Fibroblast of skin of left quadriceps (primary cell): ENCODE data around the gene TCERG1L.
"Not testable (repeated sequence)": the region's sequence is repeated elsewhere in the genome, so short reads cannot be mapped to it uniquely, and the experiment has no call there.

ENCODE experiments used
- DNase-seq, 2 experiments: peaks; one replicate each; pipeline ENCODE4 v3.0.0-alpha.2; 2013; ENCODE audit warnings: low read depth in 2 of 2

TCERG1L gene, protein sequence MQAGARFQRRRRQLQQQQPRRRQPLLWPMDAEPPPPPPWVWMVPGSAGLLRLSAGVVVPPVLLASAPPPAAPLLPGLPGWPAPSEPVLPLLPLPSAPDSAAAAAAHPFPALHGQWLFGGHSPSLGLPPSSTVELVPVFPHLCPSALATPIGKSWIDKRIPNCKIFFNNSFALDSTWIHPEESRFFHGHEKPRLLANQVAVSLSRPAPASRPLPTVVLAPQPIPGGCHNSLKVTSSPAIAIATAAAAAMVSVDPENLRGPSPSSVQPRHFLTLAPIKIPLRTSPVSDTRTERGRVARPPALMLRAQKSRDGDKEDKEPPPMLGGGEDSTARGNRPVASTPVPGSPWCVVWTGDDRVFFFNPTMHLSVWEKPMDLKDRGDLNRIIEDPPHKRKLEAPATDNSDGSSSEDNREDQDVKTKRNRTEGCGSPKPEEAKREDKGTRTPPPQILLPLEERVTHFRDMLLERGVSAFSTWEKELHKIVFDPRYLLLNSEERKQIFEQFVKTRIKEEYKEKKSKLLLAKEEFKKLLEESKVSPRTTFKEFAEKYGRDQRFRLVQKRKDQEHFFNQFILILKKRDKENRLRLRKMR

DNA sequence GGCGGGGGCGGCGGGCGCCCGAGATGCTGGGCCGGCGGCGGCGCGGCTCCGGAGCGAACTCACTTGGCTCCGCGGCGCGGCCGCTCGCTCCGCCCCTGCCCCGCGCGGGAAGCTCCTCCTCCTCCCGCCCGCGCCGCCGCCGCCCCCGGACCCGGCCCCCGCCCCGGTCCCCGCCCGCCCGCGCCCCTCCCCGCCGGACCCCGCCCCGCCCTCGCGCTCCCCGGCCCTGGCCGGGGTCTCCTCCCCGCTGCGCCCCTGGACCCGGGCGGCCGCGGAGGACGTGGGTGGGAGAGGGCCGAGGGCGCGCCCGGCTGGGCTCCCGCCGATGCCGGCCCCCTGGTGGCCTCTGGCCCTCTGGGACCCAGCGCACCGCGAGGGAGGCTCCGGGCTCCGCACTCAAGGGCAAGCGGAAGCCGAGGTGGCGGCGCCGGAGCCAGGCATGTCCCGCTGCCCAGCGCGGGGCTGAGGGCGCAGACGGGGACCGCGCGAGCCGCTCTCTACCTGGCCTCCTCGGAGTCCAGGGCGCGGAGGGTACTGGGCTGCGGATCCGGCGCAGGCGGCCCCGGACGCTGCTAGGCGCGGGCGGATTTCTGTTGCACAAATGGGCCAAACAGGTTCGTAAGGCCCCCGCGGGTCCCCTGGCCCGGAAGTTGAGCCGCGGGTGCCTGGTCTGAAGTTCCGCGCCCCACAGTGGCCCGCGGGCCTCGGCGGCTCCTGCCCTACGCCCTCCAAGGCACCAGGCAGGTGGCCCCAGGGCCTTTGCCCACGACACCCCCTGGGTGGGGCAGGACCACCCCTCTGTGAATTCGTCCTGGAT, at the start of gene TCERG1L:
Gene TCERG1L, minus strand, starts transcription at position 61 of the 817 bp plus-strand sequence. CDS start 86 bp downstream, outside the sequence.
- DNase-seq: no peak

DNA sequence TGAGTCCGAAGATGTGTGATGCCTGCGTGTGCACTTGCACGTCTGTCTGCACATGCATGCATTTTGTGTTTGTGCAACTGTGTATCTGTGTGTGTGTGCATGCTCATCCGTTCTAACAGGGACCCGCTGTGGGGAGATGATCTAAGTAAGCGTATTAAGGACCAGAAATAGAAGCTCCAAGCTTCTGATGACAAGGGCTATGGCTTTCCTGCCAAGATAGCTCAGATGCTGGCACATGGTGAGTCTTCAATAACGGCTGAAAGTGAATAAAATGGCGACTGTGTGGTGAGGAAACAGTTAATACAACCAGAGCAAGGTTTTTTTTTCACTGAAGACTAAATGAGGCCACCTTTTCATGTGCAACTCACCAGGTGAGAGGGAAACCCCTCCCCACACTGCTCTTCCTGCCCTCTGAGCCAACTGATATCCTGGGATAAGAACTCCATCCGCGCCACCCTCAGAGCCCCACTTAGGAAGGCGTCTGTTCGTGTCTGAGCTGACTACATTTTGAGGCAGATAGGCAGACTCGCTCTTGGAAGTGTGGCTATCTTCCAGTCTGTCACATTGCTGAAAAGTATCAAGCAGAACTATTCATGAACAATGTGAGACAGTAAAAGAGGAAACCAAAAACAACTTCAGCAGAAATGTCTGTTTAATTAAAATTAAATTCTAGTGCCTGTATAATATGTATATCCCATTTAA, 47.4 kb upstream of the TCERG1L start:
- no peak for DNase-seq

DNA sequence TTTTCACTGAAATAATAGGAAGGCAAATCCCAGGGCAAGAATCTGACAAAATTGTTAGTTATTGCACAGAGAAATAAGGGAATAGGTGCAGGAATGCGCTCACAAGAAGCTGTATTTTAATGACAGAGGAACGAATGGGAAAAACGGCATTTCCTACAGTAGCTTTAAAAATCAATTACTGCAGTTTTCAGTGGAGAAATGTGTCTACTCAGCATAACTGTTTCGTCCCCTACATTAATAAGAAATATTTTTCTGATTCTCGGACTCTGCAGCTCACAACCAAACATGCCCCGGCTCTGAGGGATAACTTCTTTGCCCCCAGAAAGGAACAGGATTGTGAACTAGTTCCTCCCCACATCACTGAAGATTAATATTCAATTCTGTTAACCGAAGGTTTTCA, 44.9 kb upstream of the TCERG1L start:
- DNase-seq: no peak

DNA sequence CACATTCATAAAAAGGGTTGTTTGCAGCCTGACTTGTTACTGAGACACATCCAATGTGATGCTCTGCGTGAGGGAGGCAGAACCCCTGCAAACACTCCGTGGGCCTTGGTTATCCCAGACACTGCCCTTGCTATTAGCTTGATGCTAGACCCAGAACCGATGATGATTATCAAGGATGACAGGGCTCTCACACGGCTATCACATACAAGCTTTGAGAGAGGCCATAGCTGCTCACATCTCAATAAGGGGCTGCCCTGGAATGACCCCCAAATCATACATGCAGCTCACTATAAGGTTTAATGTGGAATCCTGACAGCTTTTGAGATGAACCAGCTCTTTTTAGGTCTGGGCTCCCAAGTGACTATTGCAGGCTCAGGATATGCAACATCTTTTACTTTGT, 44.4 kb upstream of the TCERG1L start:
- no peak for DNase-seq

DNA sequence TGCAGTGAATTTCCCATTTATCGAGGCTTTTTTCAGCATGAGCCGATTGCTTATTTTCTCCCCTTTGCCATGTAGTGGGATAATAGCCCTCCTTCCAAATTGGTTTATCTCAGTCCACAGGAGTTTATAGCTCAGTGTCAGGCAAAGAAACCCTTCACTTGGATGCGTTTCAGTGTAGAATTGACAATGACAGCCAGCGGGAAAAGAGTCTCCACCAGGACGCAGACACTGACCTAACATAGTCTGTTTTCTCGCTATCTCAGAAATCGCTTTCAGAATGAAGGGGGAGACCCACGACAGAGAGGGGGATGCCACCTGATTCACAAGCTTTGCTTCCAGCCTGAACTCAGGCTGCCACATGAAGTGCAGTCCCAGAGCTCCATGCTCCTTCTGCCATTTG, 43.5 kb upstream of the TCERG1L start:
- DNase-seq: no peak

DNA sequence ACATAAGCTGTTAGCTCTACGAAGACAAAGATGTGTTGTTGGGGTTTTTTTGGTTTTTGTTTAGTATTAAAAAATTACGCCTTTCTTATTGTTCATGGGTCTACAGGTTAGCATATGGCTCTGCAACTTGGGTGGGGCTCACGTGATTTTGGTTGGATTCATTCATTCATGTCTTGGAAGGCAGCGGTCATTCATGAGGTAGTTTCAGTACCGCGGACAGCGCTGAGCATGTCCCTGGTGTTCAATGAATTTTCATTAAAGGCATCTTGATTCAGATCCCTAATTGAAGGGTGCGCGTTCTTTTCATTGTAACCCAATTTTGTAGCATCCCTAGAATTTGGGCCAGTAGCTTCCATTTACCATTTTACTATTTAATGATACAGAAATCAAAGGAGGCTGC, 42.9 kb upstream of the TCERG1L start:
- no peak for DNase-seq

DNA sequence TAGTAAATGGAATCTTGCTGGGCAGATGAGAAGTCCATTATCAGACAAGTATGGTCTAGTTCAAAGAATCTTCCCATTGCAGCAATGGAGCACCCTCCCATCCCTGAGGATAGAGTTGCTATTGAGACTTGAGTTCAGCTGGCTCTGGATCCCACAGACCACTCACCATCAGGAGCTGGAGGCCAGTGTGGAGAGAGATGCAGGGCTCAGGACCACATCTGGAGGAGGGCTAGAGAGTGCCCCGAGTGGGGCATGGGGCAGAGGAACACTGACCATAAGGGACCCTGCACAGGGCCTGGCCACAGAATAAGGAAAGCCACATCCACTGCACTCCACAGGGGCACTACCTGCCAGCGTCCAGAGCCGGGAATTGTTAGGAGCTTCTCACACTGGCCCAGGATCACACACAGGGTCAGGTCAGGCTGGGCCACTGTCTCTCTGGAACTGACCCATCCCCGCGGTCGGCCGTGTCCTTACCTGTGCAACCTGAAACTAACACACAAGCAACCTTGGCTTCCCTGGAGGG, 41.3 kb upstream of the TCERG1L start:
- DNase-seq: no peak

DNA sequence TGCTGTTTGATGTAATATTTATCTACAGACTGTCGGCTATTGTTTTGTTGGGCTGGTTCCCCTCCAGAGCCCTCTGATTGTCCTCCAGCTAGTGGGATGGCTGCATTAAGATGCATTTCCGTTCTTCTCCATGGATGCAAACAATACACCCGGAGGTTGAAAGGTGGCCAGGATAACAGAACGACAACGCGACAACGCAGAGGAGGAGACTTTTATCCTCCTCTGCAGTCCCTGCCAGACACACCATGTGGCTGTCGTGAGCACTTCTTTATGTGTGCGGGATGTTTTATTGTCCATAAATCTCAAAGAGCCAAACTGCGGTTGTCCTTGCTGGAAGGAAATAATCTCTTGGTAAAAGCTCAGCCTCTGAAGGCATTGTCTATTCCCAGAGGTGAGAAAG, 39.1 kb upstream of the TCERG1L start:
- DNase-seq: no peak

DNA sequence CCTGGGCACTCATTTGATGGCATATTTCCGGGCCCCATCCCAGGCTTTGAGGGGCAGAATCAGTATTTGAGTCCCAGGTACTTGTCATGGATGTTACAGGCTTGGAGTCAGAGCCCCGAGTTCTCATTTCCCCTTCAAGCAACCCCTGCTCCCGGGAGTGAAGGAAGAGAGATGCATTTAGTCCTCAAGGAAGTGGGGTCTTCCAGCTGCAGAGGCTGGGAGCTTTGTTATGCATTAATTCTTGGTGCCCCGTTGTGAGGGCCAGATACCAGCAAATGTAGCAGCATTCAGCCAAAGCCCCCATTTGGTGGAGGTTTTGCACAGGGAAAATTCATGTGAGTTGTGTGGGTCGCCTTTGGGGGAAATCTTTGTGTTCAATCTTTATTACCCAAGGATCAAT, 38.7 kb upstream of the TCERG1L start:
- no peak for DNase-seq

DNA sequence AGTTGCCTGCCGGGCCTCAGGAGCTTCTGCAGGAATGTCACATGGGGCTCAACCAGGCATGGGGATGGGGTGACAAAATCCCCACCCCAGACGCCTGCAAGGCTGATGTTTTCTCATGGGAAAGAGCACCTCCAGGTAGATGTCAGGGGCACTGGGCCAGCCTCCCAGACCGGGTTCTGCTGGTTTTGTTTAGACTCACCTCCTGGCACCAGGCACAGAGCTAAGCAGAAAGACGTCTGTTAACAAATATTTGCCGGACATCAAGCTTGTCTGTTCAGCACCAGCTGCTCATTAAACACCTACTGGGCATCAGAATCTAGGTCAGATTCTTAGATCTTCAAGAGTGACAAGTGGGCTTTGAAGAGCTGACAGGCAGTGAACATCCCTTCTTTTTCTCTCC, 34.9 kb upstream of the TCERG1L start:
- DNase-seq: no peak

DNA sequence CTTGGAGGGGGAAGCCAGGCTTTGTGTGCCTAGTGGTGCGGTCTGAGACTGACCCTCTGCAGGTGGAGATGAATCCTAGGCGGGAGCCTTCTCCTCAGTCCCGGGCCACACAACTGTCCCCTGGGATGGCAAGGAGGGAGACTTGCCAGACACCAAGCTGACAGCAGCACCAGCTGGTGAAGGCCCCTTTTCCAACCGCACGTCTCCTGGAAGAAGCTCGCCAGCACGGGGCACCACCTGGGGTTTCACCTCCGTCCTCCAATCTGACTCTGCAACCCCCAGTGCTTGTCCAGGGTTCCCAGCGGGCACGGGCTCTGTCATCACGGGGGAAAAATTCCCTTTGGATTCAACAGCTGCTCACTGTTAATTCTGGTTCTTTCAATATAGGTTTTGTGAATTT, 34.2 kb upstream of the TCERG1L start:
- no peak for DNase-seq

DNA sequence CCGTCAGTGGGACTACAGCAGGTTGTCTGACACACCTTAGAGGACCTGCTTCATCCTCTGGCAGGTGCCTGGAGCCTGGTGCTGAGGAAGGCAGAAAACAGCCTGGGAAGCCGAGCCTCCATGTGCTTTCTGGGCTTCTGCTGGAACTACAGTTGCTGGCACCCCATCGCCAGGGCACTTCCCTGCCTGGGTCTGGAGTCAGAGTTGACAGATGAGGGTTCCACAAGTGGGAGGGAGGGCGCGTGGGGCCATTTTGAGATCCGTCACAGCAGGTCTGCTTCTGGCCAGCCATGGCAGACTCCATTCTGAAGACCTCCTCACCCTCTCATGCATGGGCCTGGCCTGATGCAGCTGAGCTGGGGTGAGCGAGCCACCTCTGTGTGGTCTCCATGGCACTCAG, 33.2 kb upstream of the TCERG1L start:
- DNase-seq: no peak

DNA sequence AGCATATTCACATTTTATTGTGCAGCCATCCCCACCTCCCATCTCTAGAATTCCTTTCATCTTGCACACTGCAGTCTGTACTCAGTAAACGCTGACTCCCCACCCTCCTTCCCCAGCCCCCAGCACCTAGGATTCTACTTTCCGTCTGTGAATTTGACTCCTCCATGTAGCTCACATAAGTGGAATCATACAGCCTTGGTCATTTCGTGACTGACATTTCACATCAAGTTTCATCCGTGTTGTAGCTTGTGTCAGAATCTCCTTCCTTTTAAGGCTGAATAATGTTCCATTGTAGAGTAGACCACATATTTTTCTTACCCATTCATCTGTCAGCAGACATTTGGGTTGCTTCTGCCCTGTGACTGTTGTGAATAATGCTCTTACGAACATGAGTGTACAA, 26.2 kb upstream of the TCERG1L start:
- DNase-seq: no peak

DNA sequence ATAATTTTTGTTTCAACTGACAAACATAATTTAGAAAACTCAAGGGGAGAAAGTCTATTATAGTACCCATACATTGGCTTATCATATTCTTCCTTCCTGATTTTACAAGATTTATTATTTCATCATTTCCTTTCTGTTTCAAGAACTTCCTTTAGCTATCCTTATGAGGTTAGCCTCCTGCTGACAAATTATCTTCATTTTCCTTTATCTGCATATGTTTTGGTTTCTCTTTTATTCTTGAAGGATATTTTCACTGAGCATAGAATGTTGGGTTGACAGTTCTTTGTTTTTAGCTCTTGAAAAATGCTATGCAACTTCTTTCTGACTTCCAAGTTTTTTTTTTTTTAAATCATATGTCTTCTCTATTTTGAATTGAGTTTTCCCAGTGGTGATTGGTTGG, 21.3 kb upstream of the TCERG1L start:
- DNase-seq: no peak

DNA sequence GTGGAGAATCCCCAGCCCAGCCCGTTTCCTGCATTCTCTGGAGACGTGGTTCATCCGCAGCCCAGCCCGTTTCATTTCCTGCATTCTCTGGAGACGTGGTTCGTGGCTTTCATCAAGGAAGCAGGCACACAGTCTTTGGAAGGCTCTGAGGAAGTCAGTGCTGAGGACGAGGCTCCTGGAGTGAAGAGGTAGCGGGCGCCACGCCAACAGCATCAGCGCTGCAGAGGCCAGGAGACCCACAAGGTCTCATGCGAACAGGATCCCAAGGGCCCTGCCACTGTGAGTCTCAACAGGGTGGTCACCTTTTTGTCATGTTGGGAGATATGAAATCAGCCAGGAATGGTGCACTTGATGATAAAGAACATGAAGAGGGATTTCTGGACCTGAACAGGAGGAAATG, 12.4 kb upstream of the TCERG1L start:
- no peak for DNase-seq

DNA sequence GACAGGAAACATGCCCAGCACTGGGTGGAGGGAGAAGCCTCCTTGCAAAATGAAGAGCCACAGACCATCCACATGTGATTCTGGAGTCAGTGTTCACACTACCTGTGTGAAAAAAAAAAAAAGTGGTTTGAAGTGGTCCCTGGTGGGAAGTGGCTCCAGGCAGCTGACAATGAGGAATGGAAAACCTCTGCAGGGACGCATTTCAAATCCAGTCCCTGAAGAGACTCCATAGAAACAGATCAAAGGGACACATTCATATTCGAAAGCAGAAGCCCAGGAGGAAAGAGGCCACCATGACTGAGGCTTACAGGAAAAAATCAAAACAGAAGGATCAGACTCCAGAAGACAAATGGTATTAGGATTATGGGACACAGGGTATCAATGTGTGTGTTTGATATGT, 11.5 kb upstream of the TCERG1L start:
- no peak for DNase-seq

DNA sequence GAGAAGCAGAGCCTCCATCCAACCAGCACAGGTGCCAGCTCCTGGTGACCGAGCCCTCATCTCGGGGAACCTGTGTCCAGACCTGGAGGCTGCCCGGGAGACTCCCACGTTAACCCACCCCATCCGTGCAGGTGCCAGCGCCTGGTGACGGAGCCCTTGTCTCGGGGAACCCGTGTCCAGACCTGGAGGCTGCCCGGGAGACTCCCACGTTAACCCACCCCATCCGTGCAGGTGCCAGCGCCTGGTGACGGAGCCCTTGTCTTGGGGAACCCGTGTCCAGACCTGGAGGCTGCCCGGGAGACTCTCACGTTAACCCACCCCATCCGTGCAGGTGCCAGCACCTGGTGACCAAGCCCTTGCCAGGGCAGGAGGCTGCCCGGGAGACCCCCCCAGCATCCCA, 11.1 kb upstream of the TCERG1L start:
- not testable (repeated sequence) for DNase-seq

DNA sequence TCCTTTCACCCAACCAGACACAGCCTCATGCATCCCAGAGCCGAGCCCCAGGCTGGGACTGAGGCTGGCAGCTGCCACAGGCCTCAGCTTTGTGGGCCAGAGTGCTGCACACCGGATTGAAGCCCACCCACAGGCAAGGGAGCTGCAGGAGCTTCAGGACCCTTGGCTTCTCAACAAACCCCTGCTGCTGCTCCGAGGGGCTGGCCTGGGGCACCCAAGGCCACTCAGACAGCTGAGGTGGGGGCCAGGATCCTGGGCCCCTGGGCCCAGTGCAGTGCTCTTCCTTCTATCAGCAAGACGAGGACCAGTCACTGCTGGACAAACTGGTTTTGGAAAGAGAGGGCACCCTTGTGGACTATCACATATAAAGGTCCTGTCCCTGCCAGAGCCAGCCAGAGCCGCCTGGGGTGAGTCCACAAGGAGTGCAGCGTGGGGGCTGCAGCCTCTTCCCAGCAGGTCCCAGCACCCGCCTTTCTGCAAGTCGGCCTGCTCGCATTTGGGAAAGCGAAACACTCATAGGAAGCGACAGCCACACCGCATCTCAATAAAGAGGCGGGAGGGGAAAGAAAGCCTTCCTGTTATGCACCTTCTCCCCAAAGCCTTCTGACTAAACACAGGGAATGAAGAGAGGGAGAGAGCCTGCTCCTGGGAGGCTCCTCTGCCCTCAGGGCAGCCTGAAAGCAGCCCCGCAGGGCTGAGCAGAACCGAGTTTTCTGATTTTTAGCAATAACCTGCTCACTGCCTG, 9.5 kb upstream of the TCERG1L start:
- no peak for DNase-seq

DNA sequence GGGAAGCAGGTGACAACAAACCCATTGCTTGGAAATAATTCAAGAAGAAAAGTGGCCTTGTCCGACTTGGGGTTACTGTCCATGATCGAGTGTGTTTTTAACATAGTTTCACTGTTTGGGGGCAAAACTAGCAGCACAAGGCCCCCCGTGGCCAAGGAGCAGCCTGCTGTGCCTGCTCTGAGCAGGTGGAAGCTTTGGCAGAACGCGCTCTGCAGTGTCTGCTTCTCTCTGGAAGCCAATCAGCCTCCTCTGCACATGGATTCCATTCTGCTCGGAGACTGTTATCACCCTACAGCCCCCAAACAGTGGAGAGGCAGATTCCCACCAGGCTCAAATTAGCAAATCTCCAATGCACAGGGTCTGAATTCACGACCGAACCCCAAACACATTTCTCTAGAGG, 7.3 kb upstream of the TCERG1L start:
- no peak for DNase-seq

DNA sequence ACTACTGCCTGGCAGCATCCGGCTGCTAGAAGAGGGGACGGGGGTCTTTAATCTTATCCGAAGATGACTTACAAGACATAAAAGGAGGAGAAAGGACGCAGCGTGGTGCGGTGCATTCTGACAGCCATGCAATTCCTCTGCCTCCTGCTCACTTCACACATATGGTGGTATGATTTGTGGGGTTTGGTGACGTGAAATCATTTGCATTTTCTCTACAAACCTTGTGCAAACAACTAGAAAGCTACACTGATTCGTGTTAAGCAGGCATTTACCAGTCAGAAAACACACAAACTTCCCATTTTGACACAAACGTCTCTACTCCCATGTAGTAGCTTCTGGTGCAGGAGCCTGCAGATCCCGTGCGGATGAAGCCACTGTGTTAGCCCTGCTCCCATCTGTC, 6.8 kb upstream of the TCERG1L start:
- no peak for DNase-seq
